Mesenchymal stem cell (in vitro differentiated cells and primary cell): ENCODE results near the gene GDPGP1.

Source experiments
- DNase-seq: peaks from one replicate; pipeline ENCODE4 v3.0.0-alpha.2; 2013
- H2AFZ ChIP-seq: one replicate; pipeline ENCODE4 v1.6.1; 2013; ENCODE audit warnings: low read depth, mild to moderate bottlenecking, control low read depth, inconsistent platforms, low read length, moderate library complexity
- H2AK5ac ChIP-seq: 2 replicates; pipeline ENCODE4 v1.6.1; 2013; ENCODE audit warnings: low read length, moderate library complexity, mild to moderate bottlenecking, inconsistent platforms; ENCODE audit not compliant: severe bottlenecking
- H2BK120ac ChIP-seq: one replicate; pipeline ENCODE4 v1.6.1; 2013; ENCODE audit warnings: low read depth, mild to moderate bottlenecking, inconsistent platforms, low read length, moderate library complexity
- H2BK12ac ChIP-seq, 2 experiments: one replicate each; pipeline ENCODE4 v1.6.1; 2013; ENCODE audit warnings: inconsistent platforms in 2 of 2, low read length in 2 of 2, mild to moderate bottlenecking in 2 of 2, moderate library complexity in 2 of 2, control low read depth in 1 of 2
- H2BK15ac ChIP-seq: one replicate; pipeline ENCODE4 v1.6.1; 2013; ENCODE audit warnings: mild to moderate bottlenecking, low read depth, inconsistent platforms; ENCODE audit not compliant: poor library complexity, severe bottlenecking
- H2BK5ac ChIP-seq: 2 replicates; pipeline ENCODE4 v1.6.1; 2013; ENCODE audit warnings: low read depth, mild to moderate bottlenecking, low read length, control low read depth, inconsistent platforms; ENCODE audit not compliant: poor library complexity, severe bottlenecking
- H3K14ac ChIP-seq, 2 experiments: one replicate each; pipeline ENCODE4 v1.6.1; 2013; ENCODE audit warnings: inconsistent platforms in 2 of 2, low read length in 2 of 2, control low read depth in 1 of 2, mild to moderate bottlenecking in 1 of 2, moderate library complexity in 1 of 2
- H3K18ac ChIP-seq, 2 experiments: one replicate each; pipeline ENCODE4 v1.6.1; 2013; ENCODE audit warnings: inconsistent platforms in 2 of 2, low read length in 2 of 2, control low read depth in 1 of 2, low read depth in 1 of 2, mild to moderate bottlenecking in 1 of 2
- H3K23ac ChIP-seq, 2 experiments: one replicate each; pipeline ENCODE4 v1.6.1; 2013; ENCODE audit warnings: inconsistent platforms in 2 of 2, low read length in 2 of 2, mild to moderate bottlenecking in 2 of 2, moderate library complexity in 2 of 2, control low read depth in 1 of 2
- H3K27ac ChIP-seq: 2 replicates; pipeline ENCODE4 v1.5.1; 2013; ENCODE audit warnings: mild to moderate bottlenecking, moderate library complexity, low read length, control low read depth, inconsistent platforms; ENCODE audit not compliant: poor library complexity, severe bottlenecking
- H3K27me3 ChIP-seq, 2 experiments: 2 replicates each; pipeline versions ENCODE4 v1.6.1 to v1.7.0; 2013; ENCODE audit warnings: low read length in 2 of 2, mild to moderate bottlenecking in 2 of 2, moderate library complexity in 2 of 2, control low read depth in 1 of 2, inconsistent platforms in 1 of 2; ENCODE audit not compliant: control insufficient read depth in 1 of 2, insufficient read depth in 1 of 2
- H3K36me3 ChIP-seq, 2 experiments: 2 replicates each; pipeline versions ENCODE4 v1.6.1 to v1.7.0; 2013; ENCODE audit warnings: low read length in 2 of 2, control low read depth in 1 of 2, inconsistent platforms in 1 of 2, low read depth in 1 of 2, mild to moderate bottlenecking in 1 of 2; ENCODE audit not compliant: insufficient read depth in 2 of 2, control insufficient read depth in 1 of 2
- H3K4ac ChIP-seq, 2 experiments: one replicate each; pipeline ENCODE4 v1.6.1; 2013; ENCODE audit warnings: inconsistent platforms in 2 of 2, low read length in 2 of 2, mild to moderate bottlenecking in 2 of 2, moderate library complexity in 2 of 2, control low read depth in 1 of 2, low read depth in 1 of 2
- H3K4me1 ChIP-seq: 2 replicates; pipeline ENCODE4 v1.6.1; 2013; ENCODE audit warnings: low read depth, low read length, control low read depth; ENCODE audit not compliant: control insufficient read depth, insufficient read depth
- H3K4me2 ChIP-seq: 2 replicates; pipeline ENCODE4 v1.6.1; 2013; ENCODE audit warnings: low read length, mild to moderate bottlenecking, inconsistent platforms; ENCODE audit not compliant: poor library complexity, severe bottlenecking
- H3K4me3 ChIP-seq, 2 experiments: 2 replicates each; pipeline versions ENCODE4 v1.5.1 to v1.7.0; 2013; ENCODE audit warnings: low read length in 2 of 2, mild to moderate bottlenecking in 2 of 2, control low read depth in 1 of 2, low read depth in 1 of 2; ENCODE audit not compliant: insufficient read depth in 1 of 2
- H3K79me1 ChIP-seq: replicated peaks from 2 replicates; pipeline ENCODE4 v1.6.1; 2013; ENCODE audit warnings: mild to moderate bottlenecking, control low read depth, low read length, inconsistent platforms; ENCODE audit not compliant: poor library complexity, severe bottlenecking
- H3K9ac ChIP-seq: 2 replicates; pipeline ENCODE4 v1.7.0; 2013; ENCODE audit warnings: mild to moderate bottlenecking, low read length, moderate library complexity
- H3K9me3 ChIP-seq: 2 replicates; pipeline ENCODE4 v1.7.0; 2013; ENCODE audit warnings: mild to moderate bottlenecking, low read length; ENCODE audit not compliant: control insufficient read depth
- H4K8ac ChIP-seq: one replicate; pipeline ENCODE4 v1.6.1; 2013; ENCODE audit warnings: inconsistent platforms, mild to moderate bottlenecking, low read length, moderate library complexity
- H4K91ac ChIP-seq: one replicate; pipeline ENCODE4 v1.6.1; 2013; ENCODE audit warnings: mild to moderate bottlenecking, low read length, inconsistent platforms
- WGBS: methylation state at CpG from one replicate; pipeline ENCODE4 v1.1.7; 2013; ENCODE audit warnings: mixed read lengths; 5-methylcytosine and 5-hydroxymethylcytosine counted together

GDPGP1 gene

DNA sequence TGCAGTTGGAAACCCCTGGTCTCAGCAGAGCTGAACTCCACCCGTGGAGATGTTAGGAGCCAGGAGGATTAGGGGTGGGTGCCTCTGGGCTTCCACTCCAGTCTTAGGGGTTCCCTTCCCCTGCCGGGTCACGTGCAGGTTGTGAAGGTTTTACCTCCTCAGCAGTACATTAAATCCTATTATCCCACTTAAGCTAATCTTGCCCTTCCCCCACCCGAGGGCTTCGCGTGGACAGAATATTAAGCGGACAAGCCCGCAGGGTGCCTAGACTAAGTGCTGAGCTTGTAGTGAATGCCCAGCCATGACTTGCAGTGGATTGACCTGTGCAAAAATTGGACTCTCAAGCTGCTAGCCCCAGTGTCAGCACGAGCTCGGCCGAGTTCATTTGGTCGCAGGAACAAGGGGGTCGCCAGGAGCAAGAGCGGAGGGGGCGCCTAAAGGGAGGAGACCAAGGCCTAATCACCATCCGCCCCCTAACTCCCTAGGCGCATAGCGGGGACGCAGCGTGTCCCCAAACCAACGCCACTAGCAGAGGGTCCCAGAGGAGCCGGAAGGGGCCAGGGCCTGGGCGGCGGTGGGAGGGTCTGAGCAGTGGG lies 33.4 kb upstream of the GDPGP1 start:
- Histone ChIP-seq H2BK120ac (peak overlapping the region; percentile 83), H2AFZ (peak overlapping the region; percentile 86), H3K27ac (no peak overlapping the region), H3K4ac (peak overlapping the region; percentile 3 to 65), H3K27me3 (no peaks in the 10 kb centered on the region), H2BK5ac (no peak overlapping the region), H4K8ac (peak overlapping the region; percentile 93), H2BK12ac (peak overlapping the region; percentile 56 to 69), H3K4me3 (peak overlapping the region; percentile 92 to 97), H3K9ac (peak overlapping the region; percentile 86), H4K91ac (peak overlapping the region; percentile 98), H3K18ac (peak overlapping the region; percentile 62 to 93), H3K4me1 (peaks cover 31% of the 10 kb centered on the region), H3K36me3 (peaks cover 0 to 12% of the 10 kb centered on the region in 2 experiments), H3K9me3 (no peaks in the 10 kb centered on the region), H3K79me1 (peaks cover 40% of the 10 kb centered on the region), H3K4me2 (peak overlapping the region; percentile 93), H3K23ac (peak overlapping the region in 1 of 2 experiments; percentile 54), H2BK15ac (peak overlapping the region; percentile 96), H3K14ac (peak overlapping the region; percentile 9 to 37), H2AK5ac (no peak overlapping the region)
- WGBS: 18% methylated on average over 17 of the region's 24 CpGs
- DNase-seq: no peak

DNA sequence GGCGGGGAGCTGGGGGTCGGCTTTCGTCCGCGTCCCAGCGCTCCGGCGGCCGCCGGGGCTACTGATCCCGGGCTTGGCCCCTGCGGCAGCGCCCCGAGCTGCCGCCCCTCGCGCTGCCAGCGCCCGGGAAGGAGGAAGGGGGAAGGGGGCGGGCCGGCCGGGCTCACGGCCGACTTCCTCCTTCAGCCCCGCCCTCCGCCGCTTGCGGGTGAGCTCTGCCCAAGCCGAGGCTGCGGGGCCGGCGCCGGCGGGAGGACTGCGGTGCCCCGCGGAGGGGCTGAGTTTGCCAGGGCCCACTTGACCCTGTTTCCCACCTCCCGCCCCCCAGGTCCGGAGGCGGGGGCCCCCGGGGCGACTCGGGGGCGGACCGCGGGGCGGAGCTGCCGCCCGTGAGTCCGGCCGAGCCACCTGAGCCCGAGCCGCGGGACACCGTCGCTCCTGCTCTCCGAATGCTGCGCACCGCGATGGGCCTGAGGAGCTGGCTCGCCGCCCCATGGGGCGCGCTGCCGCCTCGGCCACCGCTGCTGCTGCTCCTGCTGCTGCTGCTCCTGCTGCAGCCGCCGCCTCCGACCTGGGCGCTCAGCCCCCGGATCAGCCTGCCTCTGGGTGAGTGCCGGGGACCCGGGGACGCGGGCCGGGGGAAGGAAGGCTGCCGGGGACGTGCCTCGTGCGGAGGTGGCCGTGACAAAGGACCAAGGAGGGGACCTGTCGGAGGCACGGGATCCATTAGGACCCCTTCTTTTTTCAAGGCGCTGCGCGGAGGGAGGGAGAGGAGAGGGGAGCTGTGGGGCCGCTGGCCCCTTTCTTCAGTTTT lies 32.7 kb upstream of the GDPGP1 start, which contains the start of gene SEMA4B:
SEMA4B (plus strand) TSS at position 201 of the 814 bp plus-strand sequence; CDS start at position 450, 249 bp downstream.
- Histone ChIP-seq H2AFZ (peak within 1 kb of the TSS; percentile 86), H2BK120ac (peak within 1 kb of the TSS; percentile 83), H3K4me2 (peak within 1 kb of the TSS; percentile 93), H3K27ac (no peak within 1 kb of the TSS), H4K8ac (peak within 1 kb of the TSS; percentile 93), H2BK5ac (peak within 1 kb of the TSS; percentile 19), H4K91ac (peak within 1 kb of the TSS; percentile 98), H3K4me3 (peak within 1 kb of the TSS; percentile 92 to 97), H3K18ac (peak within 1 kb of the TSS; percentile 62 to 96), H3K9me3 (no peaks in the 10 kb centered on the region), H2BK15ac (peak within 1 kb of the TSS; percentile 96), H3K79me1 (peaks cover 47% of the 10 kb centered on the region), H3K36me3 (peaks cover 0 to 19% of the 10 kb centered on the region in 2 experiments), H3K4me1 (peaks cover 31% of the 10 kb centered on the region), H3K9ac (peak within 1 kb of the TSS; percentile 86), H3K27me3 (no peaks in the 10 kb centered on the region), H2BK12ac (peak within 1 kb of the TSS; percentile 56 to 69), H3K4ac (peak within 1 kb of the TSS; percentile 68 to 83), H2AK5ac (no peak within 1 kb of the TSS), H3K23ac (peak within 1 kb of the TSS; percentile 43 to 98), H3K14ac (peak within 1 kb of the TSS; percentile 9 to 89)
- peak; percentile 63 for DNase-seq
- under 1% methylated on average over 67 of the region's 88 CpGs for WGBS

DNA sequence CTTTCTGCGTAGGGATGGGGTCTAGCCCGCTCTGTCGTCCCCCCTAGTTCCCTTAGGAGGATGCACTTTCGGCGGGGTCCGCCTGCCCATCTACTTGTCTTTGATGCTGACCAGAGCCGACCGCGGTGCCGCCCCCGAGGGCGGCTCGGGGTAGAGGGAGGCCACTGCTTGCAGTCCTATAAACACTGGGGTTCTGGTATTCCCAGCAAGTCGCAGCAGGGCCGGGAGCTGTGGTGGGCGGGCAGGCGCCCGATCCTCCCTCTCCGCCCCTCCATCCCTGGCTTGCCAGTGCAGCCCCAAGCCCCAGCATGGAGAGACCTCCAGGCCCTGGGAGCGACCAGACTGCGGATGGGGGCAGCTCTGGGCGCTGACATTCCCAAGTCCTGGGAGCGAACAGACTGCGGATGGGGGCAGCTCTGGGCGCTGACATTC lies 32.0 kb upstream of the GDPGP1 start:
- peak overlapping the region; percentile 86 for H3K9ac ChIP-seq
- H2AFZ ChIP-seq: peak overlapping the region; percentile 86
- peak overlapping the region in 1 of 2 experiments; percentile 31 for H3K14ac ChIP-seq
- H3K27me3 ChIP-seq: no peaks in the 10 kb centered on the region
- H4K8ac ChIP-seq: peak overlapping the region; percentile 82
- no peak overlapping the region for H2BK5ac ChIP-seq
- H3K79me1 ChIP-seq: peaks cover 49% of the 10 kb centered on the region
- no peak overlapping the region for H2AK5ac ChIP-seq
- H3K9me3 ChIP-seq: no peaks in the 10 kb centered on the region
- H3K23ac ChIP-seq: no peak overlapping the region
- H3K4me2 ChIP-seq: peak overlapping the region; percentile 93
- H3K4ac ChIP-seq: peak overlapping the region in 1 of 2 experiments; percentile 68
- WGBS: under 1% methylated on average over 25 of the region's 25 CpGs
- no peak overlapping the region for H2BK12ac ChIP-seq
- H4K91ac ChIP-seq: no peak overlapping the region
- DNase-seq: peak; percentile 41
- peak overlapping the region; percentile 92 to 97 for H3K4me3 ChIP-seq
- peaks cover 0 to 23% of the 10 kb centered on the region in 2 experiments for H3K36me3 ChIP-seq
- peak overlapping the region; percentile 66 for H2BK120ac ChIP-seq
- no peak overlapping the region for H3K27ac ChIP-seq
- peak overlapping the region; percentile 62 to 96 for H3K18ac ChIP-seq
- peaks cover 31% of the 10 kb centered on the region for H3K4me1 ChIP-seq
- peak overlapping the region; percentile 45 for H2BK15ac ChIP-seq

DNA sequence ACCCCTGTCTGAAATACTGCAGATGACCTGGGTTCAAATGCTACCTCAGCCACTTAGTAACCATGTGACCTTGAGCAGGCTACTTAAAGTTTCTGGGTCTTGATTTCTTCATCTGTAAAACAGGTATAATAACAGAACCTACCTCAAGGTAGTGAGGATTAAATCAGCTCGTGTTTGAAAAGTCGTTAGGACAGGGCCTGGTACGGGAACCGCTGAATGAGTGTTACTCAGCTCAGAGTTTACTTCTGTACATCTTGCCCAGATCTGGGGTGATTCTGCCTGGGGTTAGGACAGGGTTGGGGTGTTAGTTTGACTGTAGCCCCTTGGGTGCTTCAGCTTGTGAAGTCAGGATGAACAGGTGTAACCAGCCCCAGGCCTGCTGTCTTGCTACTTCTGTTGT lies 31.1 kb upstream of the GDPGP1 start:
- H3K4me1 ChIP-seq: peaks cover 31% of the 10 kb centered on the region
- no peak overlapping the region for H3K23ac ChIP-seq
- DNase-seq: no peak
- no peak overlapping the region for H3K18ac ChIP-seq
- H3K4me2 ChIP-seq: no peak overlapping the region
- WGBS: 89% methylated on average over 4 of the region's 4 CpGs
- no peak overlapping the region for H2BK15ac ChIP-seq
- peak overlapping the region in 1 of 2 experiments; percentile 92 for H3K4me3 ChIP-seq
- H3K36me3 ChIP-seq: peaks cover 0 to 26% of the 10 kb centered on the region in 2 experiments
- H4K8ac ChIP-seq: no peak overlapping the region
- no peaks in the 10 kb centered on the region for H3K9me3 ChIP-seq
- H2BK120ac ChIP-seq: no peak overlapping the region
- no peak overlapping the region for H2BK5ac ChIP-seq
- H3K9ac ChIP-seq: no peak overlapping the region
- peak overlapping the region in 1 of 2 experiments; percentile 24 for H2BK12ac ChIP-seq
- H2AFZ ChIP-seq: no peak overlapping the region
- H4K91ac ChIP-seq: no peak overlapping the region
- peak overlapping the region in 1 of 2 experiments; percentile 27 for H3K14ac ChIP-seq
- H2AK5ac ChIP-seq: no peak overlapping the region
- H3K4ac ChIP-seq: no peak overlapping the region
- no peak overlapping the region for H3K27ac ChIP-seq
- no peaks in the 10 kb centered on the region for H3K27me3 ChIP-seq
- H3K79me1 ChIP-seq: peaks cover 57% of the 10 kb centered on the region
